ENCODE data around the gene UMAD1.
"Not testable (repeated sequence)": the region's sequence is repeated elsewhere in the genome, so short reads cannot be mapped to it uniquely, and the experiment has no call there.

Gene UMAD1

DNA sequence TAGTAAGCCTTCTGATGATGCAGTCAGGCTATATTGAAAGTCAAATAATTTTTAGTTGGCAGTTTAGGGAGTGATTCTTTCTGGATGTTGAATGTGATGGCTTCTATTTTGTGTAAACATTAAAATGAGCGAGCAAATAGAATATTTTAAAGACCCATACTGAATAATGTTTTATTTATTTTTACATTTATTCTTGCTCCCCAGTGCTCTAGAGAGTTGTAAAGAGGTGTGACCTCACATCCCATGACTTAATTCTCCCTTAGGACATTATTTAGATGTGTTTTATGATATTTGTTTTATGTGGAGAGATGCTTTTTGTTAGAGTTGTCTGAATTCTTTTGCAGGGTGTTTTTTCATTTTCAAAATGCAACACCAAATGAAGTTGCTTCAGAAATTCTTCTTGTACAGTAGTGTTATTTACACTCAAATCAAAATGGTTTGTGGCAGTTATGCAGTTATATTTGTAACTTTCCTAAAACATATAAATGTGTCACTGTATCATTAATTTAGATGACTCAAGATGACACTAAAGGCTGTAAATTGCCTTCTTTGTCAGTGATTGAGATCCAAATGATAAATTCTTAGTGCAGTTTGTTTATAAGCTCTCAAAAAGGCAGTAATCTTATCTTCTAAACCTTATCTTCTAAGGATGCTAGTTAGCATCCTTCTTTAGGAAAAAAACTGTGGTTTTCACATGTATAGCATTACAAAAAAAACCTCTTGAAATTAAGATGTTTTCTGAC, 12.4 kb downstream of the UMAD1 start:
- no peak for DNase-seq (ENCODE audit: low read depth)

- DNase-seq (ENCODE audit: low read depth), result no peak
These were observed 13.1 kb downstream of the UMAD1 start for GRCh38 chr7:7653593-7654187.

DNA sequence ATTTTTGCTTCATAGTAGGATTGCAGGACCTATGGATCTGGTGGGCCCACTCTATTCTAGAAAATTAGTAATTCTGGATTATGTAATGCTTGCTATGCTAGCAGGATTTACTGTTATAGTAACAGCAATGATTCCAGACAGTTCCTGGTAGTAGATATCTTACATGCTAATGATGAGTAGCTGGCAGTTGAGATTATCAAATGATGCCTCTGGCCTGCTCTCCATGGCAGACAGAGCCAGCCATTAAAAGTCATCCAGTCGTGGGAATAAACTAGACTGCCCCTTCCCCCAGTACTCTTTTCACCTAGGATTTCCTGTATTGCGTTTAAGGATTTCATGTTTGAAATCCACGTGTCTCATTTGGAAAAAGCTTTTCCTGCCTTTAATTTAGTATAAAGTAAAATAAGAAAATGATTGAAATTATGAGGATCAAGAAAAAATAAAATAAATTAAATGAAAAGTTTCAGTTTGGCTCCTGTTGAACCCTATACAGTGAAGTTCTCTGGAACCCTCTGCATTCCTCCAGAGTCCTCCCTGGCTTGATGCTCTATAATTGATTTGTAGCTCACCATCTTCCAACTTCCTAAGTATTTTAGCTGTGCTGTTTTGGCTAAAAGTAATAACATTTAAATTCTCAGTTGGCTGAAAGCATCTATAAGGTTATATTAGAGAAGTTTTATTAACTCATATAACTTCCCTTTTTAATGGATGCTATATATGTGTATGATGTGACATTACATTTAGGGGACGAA, 14.6 kb downstream of the UMAD1 start:
- DNase-seq (ENCODE audit: low read depth), result no peak

- DNase-seq (ENCODE audit: low read depth), result peak; percentile 26
These were observed 15.9 kb downstream of the UMAD1 start for GRCh38 chr7:7656459-7656858.

DNA sequence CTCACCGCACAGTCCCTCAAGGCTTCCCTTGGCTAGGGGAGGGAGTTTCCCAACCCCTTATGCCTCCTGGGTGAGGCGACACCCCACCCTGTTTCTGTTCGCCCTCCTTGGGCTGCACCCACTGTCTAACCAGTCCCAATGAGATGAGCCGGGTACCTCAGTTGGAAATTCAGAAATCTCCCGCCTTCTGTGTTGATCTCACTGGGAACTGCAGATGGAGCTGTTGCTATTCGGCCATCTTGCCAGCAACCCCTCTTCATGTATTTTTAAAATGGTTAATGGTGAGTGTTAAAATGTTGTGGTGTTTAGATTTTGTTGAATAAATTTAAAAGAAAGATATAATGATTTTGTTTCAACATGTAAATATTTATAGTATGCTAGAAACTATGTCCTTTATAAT, 22.0 kb downstream of the UMAD1 start:
- DNase-seq (ENCODE audit: low read depth), result no peak

- DNase-seq (ENCODE audit: low read depth), result no peak
These were observed 23.7 kb downstream of the UMAD1 start for GRCh38 chr7:7664291-7664690.

- no peak for DNase-seq (ENCODE audit: low read depth)
These were observed 24.5 kb downstream of the UMAD1 start for GRCh38 chr7:7665031-7665430.

GRCh38 chr7:7667187-7667586, 26.6 kb downstream of the UMAD1 start:
- no peak for DNase-seq (ENCODE audit: low read depth)

DNA sequence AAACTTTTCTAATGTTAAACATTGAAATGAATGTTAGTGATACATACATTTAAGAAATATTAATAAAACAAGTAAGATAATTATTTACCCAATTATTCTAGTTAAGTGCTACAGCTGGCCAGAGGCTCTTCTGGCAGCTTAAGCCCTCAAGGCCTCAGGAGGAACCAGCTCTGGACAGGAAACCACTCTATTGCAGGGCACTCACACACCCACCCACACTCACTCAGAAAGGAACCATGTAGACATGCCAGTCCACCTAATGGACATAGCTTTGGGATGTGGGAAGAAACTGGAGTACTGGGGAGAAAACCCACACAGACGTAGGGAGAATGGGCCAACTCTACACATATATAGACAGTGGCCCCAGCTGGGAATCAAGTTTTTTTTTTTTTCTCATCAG, 28.2 kb downstream of the UMAD1 start:
- no peak for DNase-seq (ENCODE audit: low read depth)

- no peak for DNase-seq (ENCODE audit: low read depth)
These were observed 29.9 kb downstream of the UMAD1 start for GRCh38 chr7:7670490-7670889.

DNA sequence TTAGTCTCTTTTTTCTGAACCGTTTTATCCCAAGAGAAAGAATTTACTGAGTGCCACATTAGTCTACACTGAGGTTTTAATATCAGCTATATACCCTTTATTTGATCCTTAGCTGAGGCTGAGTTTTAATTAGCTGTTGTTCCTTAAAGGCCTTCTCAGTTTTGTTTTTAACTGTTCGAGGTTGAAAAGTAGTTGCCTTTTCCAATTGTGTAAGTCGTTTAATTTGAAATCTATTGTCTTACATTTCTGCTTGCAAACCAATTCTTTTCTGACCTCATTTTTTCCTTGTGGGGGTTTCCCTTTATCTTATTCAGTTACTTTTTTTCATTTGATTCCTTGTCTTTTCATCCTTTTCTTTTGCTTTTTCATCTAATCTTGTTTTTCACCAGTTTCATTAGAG, 30.8 kb downstream of the UMAD1 start:
- DNase-seq (ENCODE audit: low read depth), result no peak

DNA sequence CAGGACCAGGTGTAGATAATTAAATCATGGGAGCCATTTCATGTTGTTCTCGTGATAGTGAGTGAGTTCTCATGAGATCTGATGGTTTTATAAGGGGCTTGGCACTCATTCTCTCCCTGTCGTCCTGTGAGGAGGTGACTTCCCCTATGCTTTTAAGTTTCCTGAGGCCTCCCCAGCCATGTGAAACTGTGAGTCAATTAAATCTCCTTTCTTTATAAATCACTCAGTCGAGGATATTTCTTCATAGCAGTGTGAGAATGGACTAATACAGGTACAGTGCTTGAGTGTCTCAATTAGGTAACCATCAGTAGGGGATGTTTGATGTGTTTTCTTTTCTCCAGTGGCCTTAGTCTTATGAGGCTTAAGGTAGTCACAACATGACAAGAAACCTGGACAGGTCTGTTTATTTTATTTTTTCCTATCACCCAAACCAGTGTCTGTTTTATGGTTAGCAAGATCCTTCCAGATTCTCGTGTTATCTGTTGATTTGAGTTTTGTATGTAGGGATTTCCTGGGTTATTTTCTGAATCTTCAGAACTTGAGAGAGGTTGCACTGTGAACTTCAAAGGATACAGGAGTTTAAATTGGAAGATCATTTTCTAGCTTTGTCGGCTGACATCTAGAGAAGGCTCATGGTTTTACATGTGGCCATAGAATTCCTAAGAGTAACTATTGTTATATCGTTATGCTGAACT, 32.1 kb downstream of the UMAD1 start:
- DNase-seq (ENCODE audit: low read depth), result no peak

DNA sequence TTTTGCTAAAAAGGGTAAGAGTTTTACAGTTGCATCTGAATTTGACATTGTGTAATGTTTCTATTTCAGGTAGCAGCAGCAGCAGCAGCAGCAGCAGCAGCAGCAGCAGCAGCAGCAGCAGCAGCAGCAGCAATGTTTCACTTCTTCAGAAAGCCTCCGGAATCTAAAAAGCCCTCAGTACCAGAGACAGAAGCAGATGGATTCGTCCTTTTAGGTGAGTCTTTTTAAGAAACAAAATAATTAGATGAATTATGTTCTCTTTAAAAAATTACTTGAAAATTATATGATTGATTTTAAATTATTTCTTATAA, 32.6 kb downstream of the UMAD1 start:
- no peak for DNase-seq (ENCODE audit: low read depth)

GRCh38 chr7:7675686-7676085, 35.1 kb downstream of the UMAD1 start:
- DNase-seq (ENCODE audit: low read depth), result no peak

- not testable (repeated sequence) for DNase-seq (ENCODE audit: low read depth)
These were observed 39.1 kb downstream of the UMAD1 start for GRCh38 chr7:7679640-7680039.

GRCh38 chr7:7681191-7681935, 40.8 kb downstream of the UMAD1 start:
- DNase-seq (ENCODE audit: low read depth), result peak; percentile 55

GRCh38 chr7:7681936-7682329, 41.4 kb downstream of the UMAD1 start:
- no peak for DNase-seq (ENCODE audit: low read depth)

DNA sequence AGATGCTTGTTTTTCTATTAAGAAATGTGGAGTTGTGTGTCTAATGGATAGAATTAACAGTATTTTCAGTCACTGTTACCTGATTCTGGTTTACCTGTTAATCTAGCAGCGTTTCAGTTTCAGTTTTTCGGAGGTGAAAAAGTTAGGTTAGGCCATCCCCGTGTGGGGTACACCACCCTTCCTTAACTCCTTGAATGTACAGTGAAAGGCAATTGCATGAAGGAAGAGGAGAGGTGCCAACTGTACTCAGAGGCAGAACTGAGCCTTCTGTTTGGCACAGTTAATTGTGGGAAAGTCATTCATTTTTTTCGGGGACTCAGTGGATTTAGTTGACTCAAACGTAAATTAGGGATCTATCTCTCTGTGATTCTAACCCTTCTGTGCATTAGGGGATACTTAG, 42.3 kb downstream of the UMAD1 start:
- DNase-seq (ENCODE audit: low read depth), result no peak

DNA sequence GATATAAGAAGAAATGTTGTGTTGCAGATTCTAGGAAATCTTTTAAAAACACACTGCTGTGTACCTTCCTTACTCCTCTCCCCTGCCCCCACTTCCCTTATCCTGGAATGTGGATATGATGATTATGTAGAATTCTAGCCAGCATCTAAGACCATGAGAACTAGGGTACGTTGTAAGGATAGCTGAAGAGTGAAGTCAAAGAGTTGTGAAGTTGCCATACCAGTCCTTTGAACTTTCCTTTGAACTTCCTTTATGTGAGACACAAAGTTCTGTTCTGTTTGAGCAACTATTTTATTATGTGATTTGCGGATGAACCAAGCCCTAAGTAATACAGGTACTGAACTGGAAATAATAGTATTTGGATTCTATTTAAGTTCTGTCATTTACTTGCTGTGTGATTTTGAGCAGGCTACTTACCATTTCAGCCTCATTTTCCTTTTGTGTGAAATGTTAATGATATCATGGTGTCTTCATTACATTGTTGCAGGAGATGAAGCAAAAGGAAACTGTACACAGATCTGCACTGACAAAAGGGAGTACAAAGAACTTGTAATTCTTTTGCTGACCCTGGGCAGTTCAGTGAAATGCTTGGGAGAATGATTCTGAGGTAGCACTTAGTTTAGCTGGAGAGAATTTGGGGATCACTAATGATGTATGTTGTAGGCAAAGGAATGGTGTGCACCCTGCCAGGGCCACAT, 46.4 kb downstream of the UMAD1 start:
- no peak for DNase-seq (ENCODE audit: low read depth)

GRCh38 chr7:7687800-7688199, 47.2 kb downstream of the UMAD1 start:
- DNase-seq (ENCODE audit: low read depth), result no peak

DNA sequence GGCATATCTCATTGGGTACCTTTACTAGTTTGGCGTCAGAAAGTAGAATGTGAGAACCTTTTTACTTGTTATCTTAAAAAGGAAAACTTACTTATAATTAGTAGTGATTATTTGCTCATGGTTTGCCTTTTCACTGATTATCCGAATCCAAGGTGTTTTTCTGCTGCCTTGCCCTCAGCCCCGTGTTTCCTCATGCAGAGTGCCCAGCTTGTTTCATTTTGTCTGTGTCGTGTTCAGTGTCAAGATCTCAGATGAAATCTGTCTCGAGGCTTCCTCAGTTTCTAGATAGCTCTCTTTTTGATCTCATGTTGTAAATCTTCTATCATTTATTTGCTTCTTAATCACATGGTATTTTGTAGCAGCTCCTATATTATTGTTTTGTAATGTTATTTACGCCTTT, 47.8 kb downstream of the UMAD1 start:
- DNase-seq (ENCODE audit: low read depth), result no peak

- no peak for DNase-seq (ENCODE audit: low read depth)
These were observed 48.4 kb downstream of the UMAD1 start for GRCh38 chr7:7688956-7689355.
